ENCODE measurements around the gene FZD4. TPM values are rescaled to one million over a fixed set of nuclear protein-coding genes. Genes with fewer than 3 reads are reported as not detected.
A peak's percentile ranks its signal among the peaks of the same experiment; 100 is the strongest.
"Not testable (repeated sequence)": the region's sequence is repeated elsewhere in the genome, so short reads cannot be mapped to it uniquely, and the experiment has no call there.

FZD4 gene
- total and polyA plus RNA-seq, 7 experiments from 2014 or later: not detected

DNA sequence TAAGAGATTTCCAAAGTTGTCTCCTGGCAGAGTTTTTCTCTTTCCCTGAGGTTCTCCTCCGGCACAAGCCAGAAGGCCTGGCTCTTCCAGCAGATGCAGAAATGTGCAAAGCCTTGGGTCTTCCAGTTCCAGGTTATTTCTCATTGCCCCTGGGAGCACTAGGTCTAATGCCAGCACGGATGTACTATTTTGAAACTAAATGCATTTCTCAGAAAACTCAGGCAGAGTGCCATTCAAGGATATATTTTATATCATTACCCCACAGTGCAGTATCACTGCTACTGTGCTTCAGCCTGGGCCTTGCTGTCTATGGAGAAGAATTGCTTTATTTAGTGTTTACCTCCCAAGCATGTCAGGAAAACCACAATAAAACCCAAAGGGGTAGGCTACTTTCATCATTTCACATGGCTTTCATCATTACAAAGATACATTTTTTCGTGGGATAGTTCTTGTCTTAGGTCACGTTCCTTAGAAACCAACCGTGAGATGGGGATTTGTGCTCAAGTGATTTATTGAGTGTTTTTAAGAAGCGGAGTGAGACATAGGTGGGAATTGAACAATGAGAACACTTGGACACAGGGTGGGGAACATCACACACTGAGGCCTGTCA lies 22.4 kb upstream of the FZD4 start:
- no peaks in the 10 kb centered on the region for H3K36me3 ChIP-seq (ENCODE audit: control insufficient read depth in 2 of 3, insufficient read depth in 3 of 3, low read length in 3 of 3)
- H3K27ac Mint-ChIP-seq: no peak overlapping the region
- peaks cover 0 to 1% (median 0%) of the 10 kb centered on the region in 3 experiments for H3K9me3 ChIP-seq (ENCODE audit: control insufficient read depth in 2 of 3, low read length in 3 of 3)
- H3K4me3 Mint-ChIP-seq: no peak overlapping the region
- no peaks in the 10 kb centered on the region for H3K4me1 Mint-ChIP-seq
- CTCF ChIA-PET: interaction anchor here (0.6 kb wide), 1 partner anchor 312 kb away, joined by 3 read pairs; no protein-coding TSS in a partner anchor
- H3K4me3 ChIP-seq (ENCODE audit: low read length): no peak overlapping the region
- H3K36me3 Mint-ChIP-seq: peaks cover 0 to 9% (median 4%) of the 10 kb centered on the region in 5 donors
- ATAC-seq: no peak
- DNase-seq: no peak
- H3K9me3 Mint-ChIP-seq: peaks cover 5 to 22% (median 12%) of the 10 kb centered on the region in 11 donors
- H3K27me3 ChIP-seq (ENCODE audit: control insufficient read depth in 2 of 2, insufficient read depth in 2 of 2, low read length in 2 of 2): no peaks in the 10 kb centered on the region
- POLR2A ChIA-PET: no interaction called here
- intact Hi-C loops (cut with micrococcal nuclease): loop anchor here (1.0 to 2.0 kb wide), 2 partner anchors 39 to 313 kb away; no protein-coding TSS in a partner anchor
- H3K4me1 ChIP-seq (ENCODE audit: control insufficient read depth in 2 of 2, insufficient read depth in 2 of 2, low read length in 2 of 2): no peaks in the 10 kb centered on the region
- peaks cover 0 to 7% (median 5%) of the 10 kb centered on the region in 5 donors for H3K27me3 Mint-ChIP-seq
- H3K27ac ChIP-seq (ENCODE audit: low read depth, low read length): no peak overlapping the region

GRCh38 chr11:86972734-86973133 lies 17.5 kb upstream of the FZD4 start:
- CTCF ChIA-PET: no interaction called here
- H3K9me3 Mint-ChIP-seq: peaks cover 5 to 25% (median 16%) of the 10 kb centered on the region in 11 donors

DNA sequence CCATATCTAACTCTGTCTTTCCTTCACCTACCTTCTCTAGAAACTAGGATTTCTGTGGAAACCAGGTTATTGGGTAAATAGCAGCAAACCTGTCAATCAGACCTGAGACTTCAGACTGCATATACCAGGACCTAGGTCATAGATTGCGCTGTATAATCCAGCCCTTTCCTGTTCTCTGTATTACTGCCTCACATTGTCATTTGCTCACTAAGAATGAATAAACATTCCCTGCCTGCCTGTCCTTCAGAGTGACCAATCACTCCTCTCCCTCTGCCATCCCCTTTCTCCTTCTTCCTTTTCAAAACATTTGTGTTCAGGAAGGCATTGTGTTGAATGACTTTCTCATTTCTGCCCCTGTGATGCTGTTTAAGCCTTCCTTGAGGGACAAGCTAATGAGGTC lies 14.1 kb upstream of the FZD4 start:
- Mint-ChIP-seq H3K9me3 (peaks cover 5 to 22% (median 16%) of the 10 kb centered on the region in 11 donors), H3K27me3 (peaks cover 12 to 47% (median 23%) of the 10 kb centered on the region in 5 donors), H3K4me3 (no peak overlapping the region), H3K4me1 (no peaks in the 10 kb centered on the region), H3K27ac (no peak overlapping the region), H3K36me3 (peaks cover 0 to 9% (median 4%) of the 10 kb centered on the region in 5 donors)
- no peak for ATAC-seq
- CTCF ChIA-PET: no interaction called here
- Histone ChIP-seq H3K36me3 (ENCODE audit: control insufficient read depth in 2 of 3, insufficient read depth in 3 of 3, low read length in 3 of 3) (no peaks in the 10 kb centered on the region), H3K27ac (ENCODE audit: low read depth, low read length) (no peak overlapping the region), H3K4me1 (ENCODE audit: control insufficient read depth in 2 of 2, insufficient read depth in 2 of 2, low read length in 2 of 2) (no peaks in the 10 kb centered on the region), H3K27me3 (ENCODE audit: control insufficient read depth in 2 of 2, insufficient read depth in 2 of 2, low read length in 2 of 2) (no peaks in the 10 kb centered on the region), H3K4me3 (ENCODE audit: low read length) (no peak overlapping the region), H3K9me3 (ENCODE audit: control insufficient read depth in 2 of 3, low read length in 3 of 3) (peaks cover 0 to 3% (median 0%) of the 10 kb centered on the region in 3 experiments)
- intact Hi-C loops (cut with micrococcal nuclease): no loop called here
- POLR2A ChIA-PET: no interaction called here
- no peak for DNase-seq

More at GRCh38 chr11:86972734-86973133, 17.5 kb upstream of the FZD4 start:
- ATAC-seq: no peak
- Histone ChIP-seq H3K4me3 (ENCODE audit: low read length) (no peak overlapping the region), H3K4me1 (ENCODE audit: control insufficient read depth in 2 of 2, insufficient read depth in 2 of 2, low read length in 2 of 2) (no peaks in the 10 kb centered on the region), H3K9me3 (ENCODE audit: control insufficient read depth in 2 of 3, low read length in 3 of 3) (peaks cover 0 to 3% (median 0%) of the 10 kb centered on the region in 3 experiments), H3K27me3 (ENCODE audit: control insufficient read depth in 2 of 2, insufficient read depth in 2 of 2, low read length in 2 of 2) (no peaks in the 10 kb centered on the region), H3K27ac (ENCODE audit: low read depth, low read length) (no peak overlapping the region), H3K36me3 (ENCODE audit: control insufficient read depth in 2 of 3, insufficient read depth in 3 of 3, low read length in 3 of 3) (no peaks in the 10 kb centered on the region)
- POLR2A ChIA-PET: no interaction called here
- no peaks in the 10 kb centered on the region for H3K4me1 Mint-ChIP-seq
- peaks cover 0 to 9% (median 4%) of the 10 kb centered on the region in 5 donors for H3K36me3 Mint-ChIP-seq
- DNase-seq: no peak
- peaks cover 3 to 18% (median 10%) of the 10 kb centered on the region in 5 donors for H3K27me3 Mint-ChIP-seq
- H3K4me3 Mint-ChIP-seq: no peak overlapping the region
- no peak overlapping the region for H3K27ac Mint-ChIP-seq
- intact Hi-C loops (cut with micrococcal nuclease): no loop called here

DNA sequence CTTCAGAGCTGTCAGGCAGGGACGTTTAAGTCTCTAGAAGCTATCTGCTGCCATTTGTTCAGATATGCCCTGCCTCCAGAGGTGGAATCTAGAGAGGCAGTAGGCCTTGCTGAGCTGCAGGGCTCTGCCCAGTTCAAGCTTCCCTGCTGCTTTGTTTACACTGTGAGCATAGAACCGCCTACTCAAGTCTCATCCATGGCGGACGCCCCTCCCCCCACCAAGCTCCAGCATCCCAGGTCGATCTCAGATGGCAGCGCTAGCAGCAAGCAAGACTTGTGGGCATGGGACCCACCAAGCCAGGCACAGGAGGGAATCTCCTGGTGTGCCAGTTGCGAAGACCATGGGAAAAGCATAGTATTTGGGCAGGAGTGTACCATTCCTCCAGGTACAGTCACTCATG lies 12.4 kb upstream of the FZD4 start:
- H3K27me3 ChIP-seq (ENCODE audit: control insufficient read depth in 2 of 2, insufficient read depth in 2 of 2, low read length in 2 of 2); H3K4me1 ChIP-seq (ENCODE audit: control insufficient read depth in 2 of 2, insufficient read depth in 2 of 2, low read length in 2 of 2); H3K4me3 ChIP-seq (ENCODE audit: low read length); H3K9me3 Mint-ChIP-seq; H3K36me3 ChIP-seq (ENCODE audit: control insufficient read depth in 2 of 3, insufficient read depth in 3 of 3, low read length in 3 of 3); POLR2A ChIA-PET; CTCF ChIA-PET; intact Hi-C loops (cut with micrococcal nuclease); DNase-seq; ATAC-seq; H3K36me3 Mint-ChIP-seq; H3K9me3 ChIP-seq (ENCODE audit: control insufficient read depth in 2 of 3, low read length in 3 of 3); H3K4me1 Mint-ChIP-seq; H3K27ac Mint-ChIP-seq; H3K4me3 Mint-ChIP-seq; H3K27ac ChIP-seq (ENCODE audit: low read depth, low read length): not testable (repeated sequence)
- peaks cover 17 to 49% (median 36%) of the 10 kb centered on the region in 5 donors for H3K27me3 Mint-ChIP-seq

- Histone ChIP-seq H3K27ac (ENCODE audit: low read depth, low read length) (no peak overlapping the region), H3K36me3 (ENCODE audit: control insufficient read depth in 2 of 3, insufficient read depth in 3 of 3, low read length in 3 of 3) (no peaks in the 10 kb centered on the region), H3K9me3 (ENCODE audit: control insufficient read depth in 2 of 3, low read length in 3 of 3) (no peaks in the 10 kb centered on the region), H3K4me3 (ENCODE audit: low read length) (no peak overlapping the region), H3K27me3 (ENCODE audit: control insufficient read depth in 2 of 2, insufficient read depth in 2 of 2, low read length in 2 of 2) (peaks cover 0 to 6% of the 10 kb centered on the region in 2 donors), H3K4me1 (ENCODE audit: control insufficient read depth in 2 of 2, insufficient read depth in 2 of 2, low read length in 2 of 2) (peaks cover 0 to 3% of the 10 kb centered on the region in 2 donors)
- POLR2A ChIA-PET: no interaction called here
- Mint-ChIP-seq H3K27me3 (peaks cover 44 to 73% (median 65%) of the 10 kb centered on the region in 5 donors), H3K36me3 (no peaks in the 10 kb centered on the region), H3K9me3 (no peaks in the 10 kb centered on the region), H3K4me1 (peaks cover 11 to 22% (median 15%) of the 10 kb centered on the region in 7 donors), H3K27ac (no peak overlapping the region), H3K4me3 (peak overlapping the region in 1 of 10 donors; percentile 29)
- DNase-seq: no peak
- no peak for ATAC-seq
- intact Hi-C loops (cut with micrococcal nuclease): no loop called here
- CTCF ChIA-PET: no interaction called here
Observed at GRCh38 chr11:86957976-86958646, 2.9 kb upstream of the FZD4 start.

- ATAC-seq (no peak), DNase-seq (no peak)
- Histone ChIP-seq H3K4me3 (ENCODE audit: low read length) (no peak overlapping the region), H3K36me3 (ENCODE audit: control insufficient read depth in 2 of 3, insufficient read depth in 3 of 3, low read length in 3 of 3) (no peaks in the 10 kb centered on the region), H3K27ac (ENCODE audit: low read depth, low read length) (no peak overlapping the region), H3K9me3 (ENCODE audit: control insufficient read depth in 2 of 3, low read length in 3 of 3) (no peaks in the 10 kb centered on the region), H3K4me1 (ENCODE audit: control insufficient read depth in 2 of 2, insufficient read depth in 2 of 2, low read length in 2 of 2) (peaks cover 0 to 3% of the 10 kb centered on the region in 2 donors), H3K27me3 (ENCODE audit: control insufficient read depth in 2 of 2, insufficient read depth in 2 of 2, low read length in 2 of 2) (peaks cover 0 to 6% of the 10 kb centered on the region in 2 donors)
- no peaks in the 10 kb centered on the region for H3K36me3 Mint-ChIP-seq
- ChIA-PET POLR2A (no interaction called here), CTCF (no interaction called here)
- H3K4me1 Mint-ChIP-seq: peaks cover 11 to 22% (median 15%) of the 10 kb centered on the region in 7 donors
- H3K27ac Mint-ChIP-seq: no peak overlapping the region
- no peaks in the 10 kb centered on the region for H3K9me3 Mint-ChIP-seq
- H3K4me3 Mint-ChIP-seq: peak overlapping the region; percentile 12 to 92 (median 82)
- H3K27me3 Mint-ChIP-seq: peaks cover 43 to 76% (median 65%) of the 10 kb centered on the region in 5 donors
- intact Hi-C loops (cut with micrococcal nuclease): no loop called here
Observed at GRCh38 chr11:86956905-86957195, 1.7 kb upstream of the FZD4 start.

DNA sequence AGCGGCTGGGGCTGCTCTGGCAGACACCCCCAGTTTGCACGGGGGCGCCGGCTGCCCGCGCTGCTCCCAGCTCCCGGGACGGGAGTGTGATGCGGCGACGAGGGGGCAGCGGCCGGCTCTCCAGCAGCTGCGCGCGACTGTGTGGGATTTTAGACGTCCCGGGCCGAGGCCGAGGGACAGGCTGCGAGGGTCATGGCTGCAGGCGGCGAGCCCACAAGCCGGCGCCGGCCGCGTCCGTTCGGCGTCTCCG lies 159 bp downstream of the FZD4 start:
- ATAC-seq: peak; percentile 16
- no peak overlapping the region for H3K27ac Mint-ChIP-seq
- peaks cover 44 to 84% (median 56%) of the 10 kb centered on the region in 5 donors for H3K27me3 Mint-ChIP-seq
- intact Hi-C loops (cut with micrococcal nuclease): no loop called here
- Histone ChIP-seq H3K4me1 (ENCODE audit: control insufficient read depth in 2 of 2, insufficient read depth in 2 of 2, low read length in 2 of 2) (peaks cover 0 to 3% of the 10 kb centered on the region in 2 donors), H3K27me3 (ENCODE audit: control insufficient read depth in 2 of 2, insufficient read depth in 2 of 2, low read length in 2 of 2) (peaks cover 0 to 6% of the 10 kb centered on the region in 2 donors), H3K27ac (ENCODE audit: low read depth, low read length) (no peak overlapping the region), H3K36me3 (ENCODE audit: control insufficient read depth in 2 of 3, insufficient read depth in 3 of 3, low read length in 3 of 3) (no peaks in the 10 kb centered on the region), H3K9me3 (ENCODE audit: control insufficient read depth in 2 of 3, low read length in 3 of 3) (no peaks in the 10 kb centered on the region), H3K4me3 (ENCODE audit: low read length) (no peak overlapping the region)
- peak overlapping the region in 1 of 10 donors; percentile 89 for H3K4me3 Mint-ChIP-seq
- no peaks in the 10 kb centered on the region for H3K36me3 Mint-ChIP-seq
- H3K4me1 Mint-ChIP-seq: peaks cover 11 to 22% (median 15%) of the 10 kb centered on the region in 7 donors
- no peaks in the 10 kb centered on the region for H3K9me3 Mint-ChIP-seq
- ChIA-PET POLR2A (no interaction called here), CTCF (interaction anchor here (0.6 kb wide), 1 partner anchor 47 kb away, joined by 3 read pairs; no protein-coding TSS in a partner anchor)
- peak in 1 of 9 donors; percentile 20 for DNase-seq

All from naive thymus-derived CD4-positive, alpha-beta T cell (primary cell).